AG09319 (cell line): Measurements from ENCODE around the gene ARPC2.

ENCODE experiments used
- DNase-seq: peaks from one replicate; pipeline ENCODE4 v3.0.0-alpha.2; 2010; ENCODE audit warnings: low read depth; ENCODE audit errors: extremely low read depth
- CTCF ChIP-seq: IDR thresholded peaks from 2 replicates; pipeline ENCODE4 v1.5.1; 2011; ENCODE audit warnings: low read depth, mild to moderate bottlenecking, inconsistent platforms, low read length, moderate library complexity

Gene ARPC2

GRCh38 chr2:218277921-218278320 lies 60.9 kb downstream of the ARPC2 start:
- DNase-seq = no peak
- no peak for TF ChIP-seq CTCF

DNA sequence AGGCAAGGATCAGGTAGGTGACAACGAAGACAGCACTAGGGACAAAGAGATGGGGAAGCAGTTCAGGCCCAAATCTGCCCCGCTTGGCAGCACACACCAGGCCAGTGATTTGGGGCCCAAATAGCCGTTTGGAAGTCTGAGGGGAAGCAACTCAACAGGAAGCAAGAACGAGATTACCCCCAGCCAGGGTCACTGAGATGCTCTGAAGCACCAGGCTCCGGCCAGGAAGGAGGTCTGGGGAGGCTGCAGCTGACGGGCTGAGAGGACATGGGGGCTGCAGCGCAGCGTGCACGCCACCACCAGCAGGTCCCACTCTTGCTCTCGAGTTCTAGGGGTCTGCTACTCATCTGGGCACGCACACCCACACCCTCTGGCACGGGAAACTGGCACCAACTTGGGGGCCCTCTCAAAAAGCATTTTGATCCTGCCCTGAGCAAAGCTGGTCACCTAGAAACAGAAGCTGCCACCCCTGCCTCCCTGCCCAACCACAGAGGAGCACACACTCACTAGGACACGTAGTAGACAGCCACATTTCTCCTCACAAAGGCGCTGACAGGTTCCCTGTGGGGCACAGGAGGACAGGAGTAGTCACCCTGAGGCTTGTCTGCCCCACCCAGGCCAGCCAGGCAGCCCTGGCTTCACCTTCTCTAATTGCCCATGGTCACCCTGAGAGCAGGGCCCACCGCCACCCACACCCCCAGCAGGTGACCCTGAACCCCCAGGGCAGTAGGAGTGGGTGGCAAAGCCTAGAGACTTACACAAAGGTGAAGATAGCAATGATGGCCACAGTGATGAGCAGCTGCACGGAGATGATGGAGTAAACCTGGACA lies 61.8 kb downstream of the ARPC2 start:
- TF ChIP-seq CTCF = no peak
- no peak for DNase-seq

DNA sequence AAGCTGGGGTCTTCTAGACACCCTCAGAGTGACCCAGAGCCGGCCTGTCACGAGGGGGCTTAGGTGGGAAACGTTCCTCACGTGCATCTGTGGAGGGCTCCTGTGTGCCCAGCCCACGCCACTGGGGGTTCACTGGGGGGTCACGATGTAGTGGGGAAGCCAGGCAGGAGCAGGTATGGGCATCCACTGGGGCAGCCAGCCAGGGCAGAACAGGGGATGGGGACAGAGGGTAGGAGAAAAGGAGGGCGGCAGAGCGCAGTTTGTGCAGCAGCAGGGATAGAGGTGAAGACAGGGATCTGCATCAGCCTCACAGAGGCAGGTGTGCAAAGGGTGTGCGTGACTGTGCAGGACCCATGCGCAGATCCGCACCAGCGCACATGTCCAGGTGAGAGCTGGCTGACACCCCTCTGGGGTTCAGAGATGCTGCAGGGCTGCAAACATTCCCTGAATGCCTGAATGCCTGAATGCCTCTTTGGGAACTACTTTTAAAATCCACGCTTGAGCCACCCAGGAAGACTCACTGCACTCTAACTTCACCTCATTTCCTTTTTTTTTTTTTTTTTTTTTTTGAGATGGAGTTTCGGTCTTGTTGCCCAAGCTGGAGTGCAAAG lies 63.4 kb downstream of the ARPC2 start:
- DNase-seq = no peak
- no peak for TF ChIP-seq CTCF

DNA sequence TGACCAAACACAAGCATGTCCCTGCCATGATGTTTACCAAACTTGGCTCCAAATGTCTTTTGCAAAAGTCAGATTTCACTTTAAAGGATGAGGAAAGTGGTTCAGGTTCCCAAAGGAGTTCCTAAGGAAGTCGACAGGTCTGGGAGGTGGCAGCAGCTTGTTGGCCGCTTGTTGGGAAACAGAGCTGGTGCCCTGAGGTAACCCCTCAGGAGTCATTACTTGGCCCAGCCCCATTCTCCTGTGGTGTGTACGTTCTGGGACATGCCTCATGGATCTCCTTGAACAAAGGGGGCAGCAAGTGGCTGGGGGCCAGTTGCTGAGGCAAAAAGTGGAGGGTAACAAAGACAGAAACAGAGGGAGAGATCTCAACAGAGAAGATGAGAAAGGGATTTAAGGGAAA lies 64.5 kb downstream of the ARPC2 start:
- no peak for TF ChIP-seq CTCF
- no peak for DNase-seq

DNA sequence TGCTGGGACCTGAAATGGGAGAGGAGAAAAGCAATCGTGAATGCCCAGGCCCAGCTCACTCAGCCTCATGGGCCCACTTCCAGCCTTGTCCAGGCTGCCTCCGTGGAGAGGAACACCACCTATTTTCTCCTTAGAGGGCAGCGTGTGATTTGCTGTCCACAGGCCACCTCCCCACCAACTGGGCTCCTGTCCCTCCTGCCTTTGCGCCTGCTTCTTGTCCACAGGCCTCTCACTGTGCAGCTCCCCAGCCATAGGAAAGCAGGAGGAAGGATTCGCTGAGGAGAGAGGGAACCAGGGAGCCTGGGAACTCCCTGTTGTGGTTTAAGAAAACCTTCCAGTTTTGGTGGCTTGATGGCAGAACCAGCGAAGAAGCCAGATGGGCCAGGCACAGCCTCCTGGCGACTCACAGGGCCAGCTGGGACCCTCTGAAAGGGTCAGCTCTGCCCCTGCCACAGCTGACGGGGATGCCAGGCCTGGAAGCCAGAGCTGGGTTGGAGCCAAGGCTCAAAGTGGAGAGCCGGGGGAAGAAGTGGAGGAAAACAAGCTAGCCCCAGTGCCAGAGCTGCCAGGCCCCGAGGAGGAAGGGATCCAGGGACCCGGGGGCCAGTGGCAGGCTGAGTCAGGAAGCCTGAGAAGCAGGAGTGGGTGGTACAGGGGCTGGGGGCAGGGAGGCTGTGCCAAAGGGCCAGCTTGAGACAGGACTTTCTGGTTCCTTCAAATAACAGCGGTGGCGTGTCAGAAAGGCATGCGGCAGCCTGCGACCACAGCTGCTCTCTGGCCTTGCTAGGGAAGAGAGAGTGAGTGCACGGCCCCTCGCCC lies 65.4 kb downstream of the ARPC2 start:
- no peak for DNase-seq
- TF ChIP-seq CTCF = no peak

- no peak for DNase-seq
- TF ChIP-seq CTCF = no peak
These were observed 67.3 kb downstream of the ARPC2 start for GRCh38 chr2:218284106-218284811.
